ENCODE results near the gene PCGF3.

- TF ChIP-seq HDAC1 (IDR thresholded peaks at IDR 0.05): no peak
- no peak for TF ChIP-seq HBP1 (CRISPR knock-in tag; IDR thresholded peaks at IDR 0.05)
- no peak for TF ChIP-seq RAD21 (CRISPR knock-in tag; conservative IDR thresholded peaks at IDR 0.05 in 1 of 2, IDR thresholded peaks at IDR 0.05 in 1 of 2)
- no peak for TF ChIP-seq CTCF (IDR thresholded peaks at IDR 0.05 in 2 of 3, conservative IDR thresholded peaks at IDR 0.05 in 1 of 3; ENCODE audit: insufficient read depth in 2 of 3, low read depth in 1 of 3, low read length in 3 of 3)
- no peak for TF ChIP-seq EZH2 (IDR thresholded peaks at IDR 0.05; ENCODE audit: borderline replicate concordance, low read depth, low read length)
- TF ChIP-seq POLR2A (conservative IDR thresholded peaks at IDR 0.05): no peak
- TF ChIP-seq HNRNPLL (IDR thresholded peaks at IDR 0.05; ENCODE audit: low read depth, low read length, poor library complexity, severe bottlenecking): no peak
- no peak for TF ChIP-seq KDM1A (IDR thresholded peaks at IDR 0.05)
- TF ChIP-seq AFF4 (CRISPR knock-in tag; IDR thresholded peaks at IDR 0.05): no peak
- no peak for TF ChIP-seq ILK (tag; IDR thresholded peaks at IDR 0.05; ENCODE audit: borderline replicate concordance, low read depth)
- TF ChIP-seq SIN3A (IDR thresholded peaks at IDR 0.05; ENCODE audit: borderline replicate concordance in 2 of 2, control insufficient read depth in 1 of 2, low read depth in 2 of 2, low read length in 2 of 2): no peak
- TF ChIP-seq RBM39 (optimal IDR thresholded peaks at IDR 0.05; ENCODE audit: low read depth, low read length): no peak
Observed at GRCh38 chr4:793941-794621, 88.4 kb downstream of the PCGF3 start.

All from K562 (cell line).